GM12875 (cell line): ENCODE data around the gene GPR132.

Experiments
- H3K4me3 ChIP-seq: one replicate; pipeline ENCODE4 v1.5.1; 2011; ENCODE audit warnings: low read depth, low read length, control low read depth
- TF ChIP-seq, protein P1 (sequence below): IDR thresholded peaks from 2 replicates; pipeline ENCODE4 v1.5.1; 2011; ENCODE audit warnings: low read depth, mild to moderate bottlenecking, control low read depth, inconsistent platforms, low read length, moderate library complexity, borderline replicate concordance; ENCODE audit not compliant: insufficient read depth

GPR132 gene

DNA sequence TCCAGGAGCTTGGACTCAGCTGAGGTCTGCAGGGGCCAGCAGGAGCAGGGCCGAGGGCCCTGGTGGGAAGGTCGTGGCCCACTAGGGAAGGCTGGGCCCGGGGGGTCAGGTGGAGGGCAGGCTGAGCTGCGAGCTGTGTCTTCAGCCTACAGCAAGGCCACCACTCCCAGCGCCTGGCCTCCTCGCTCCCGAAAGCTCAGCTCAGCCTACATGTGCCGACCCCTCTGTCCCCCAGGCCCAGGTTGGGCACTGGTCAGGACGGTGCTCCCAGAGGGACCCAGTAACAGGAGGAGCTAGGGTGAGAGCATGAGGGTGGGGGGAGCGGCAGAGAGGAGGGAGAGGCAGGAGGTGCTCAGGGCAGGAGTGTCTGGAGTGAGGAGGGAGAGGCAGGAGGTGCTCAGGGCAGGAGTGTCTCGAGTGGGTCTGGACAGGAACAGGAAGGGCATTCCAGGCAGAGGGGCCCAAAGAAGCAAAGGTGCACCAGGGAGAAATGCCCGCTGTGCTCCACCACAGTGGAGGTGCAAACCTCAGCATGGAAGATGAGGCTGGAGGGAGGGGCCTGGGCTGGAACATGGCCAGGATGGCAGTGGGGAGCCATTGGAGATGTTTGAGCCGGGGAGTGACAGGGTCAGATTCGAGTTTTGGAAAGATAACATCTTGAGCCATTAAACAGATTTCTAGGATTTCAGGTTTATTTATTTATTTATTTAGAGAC is 29.1 kb upstream of the GPR132 start:
- H3K4me3 ChIP-seq, result peak overlapping the region; percentile 71
- TF ChIP-seq, protein P1, sequence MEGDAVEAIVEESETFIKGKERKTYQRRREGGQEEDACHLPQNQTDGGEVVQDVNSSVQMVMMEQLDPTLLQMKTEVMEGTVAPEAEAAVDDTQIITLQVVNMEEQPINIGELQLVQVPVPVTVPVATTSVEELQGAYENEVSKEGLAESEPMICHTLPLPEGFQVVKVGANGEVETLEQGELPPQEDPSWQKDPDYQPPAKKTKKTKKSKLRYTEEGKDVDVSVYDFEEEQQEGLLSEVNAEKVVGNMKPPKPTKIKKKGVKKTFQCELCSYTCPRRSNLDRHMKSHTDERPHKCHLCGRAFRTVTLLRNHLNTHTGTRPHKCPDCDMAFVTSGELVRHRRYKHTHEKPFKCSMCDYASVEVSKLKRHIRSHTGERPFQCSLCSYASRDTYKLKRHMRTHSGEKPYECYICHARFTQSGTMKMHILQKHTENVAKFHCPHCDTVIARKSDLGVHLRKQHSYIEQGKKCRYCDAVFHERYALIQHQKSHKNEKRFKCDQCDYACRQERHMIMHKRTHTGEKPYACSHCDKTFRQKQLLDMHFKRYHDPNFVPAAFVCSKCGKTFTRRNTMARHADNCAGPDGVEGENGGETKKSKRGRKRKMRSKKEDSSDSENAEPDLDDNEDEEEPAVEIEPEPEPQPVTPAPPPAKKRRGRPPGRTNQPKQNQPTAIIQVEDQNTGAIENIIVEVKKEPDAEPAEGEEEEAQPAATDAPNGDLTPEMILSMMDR, result no peak

GRCh38 chr14:105093431-105094192 is 28.4 kb upstream of the GPR132 start:
- H3K4me3 ChIP-seq, result peak overlapping the region; percentile 71
- TF ChIP-seq, protein P1, result peak; percentile 68

- H3K4me3 ChIP-seq, result peak overlapping the region; percentile 71
- TF ChIP-seq, protein P1, result no peak
Measured at GRCh38 chr14:105093038-105093430, 27.8 kb upstream of the GPR132 start.

GRCh38 chr14:105092171-105093037 is 27.2 kb upstream of the GPR132 start:
- TF ChIP-seq, protein P1, result no peak
- peak overlapping the region; percentile 71 for H3K4me3 ChIP-seq

DNA sequence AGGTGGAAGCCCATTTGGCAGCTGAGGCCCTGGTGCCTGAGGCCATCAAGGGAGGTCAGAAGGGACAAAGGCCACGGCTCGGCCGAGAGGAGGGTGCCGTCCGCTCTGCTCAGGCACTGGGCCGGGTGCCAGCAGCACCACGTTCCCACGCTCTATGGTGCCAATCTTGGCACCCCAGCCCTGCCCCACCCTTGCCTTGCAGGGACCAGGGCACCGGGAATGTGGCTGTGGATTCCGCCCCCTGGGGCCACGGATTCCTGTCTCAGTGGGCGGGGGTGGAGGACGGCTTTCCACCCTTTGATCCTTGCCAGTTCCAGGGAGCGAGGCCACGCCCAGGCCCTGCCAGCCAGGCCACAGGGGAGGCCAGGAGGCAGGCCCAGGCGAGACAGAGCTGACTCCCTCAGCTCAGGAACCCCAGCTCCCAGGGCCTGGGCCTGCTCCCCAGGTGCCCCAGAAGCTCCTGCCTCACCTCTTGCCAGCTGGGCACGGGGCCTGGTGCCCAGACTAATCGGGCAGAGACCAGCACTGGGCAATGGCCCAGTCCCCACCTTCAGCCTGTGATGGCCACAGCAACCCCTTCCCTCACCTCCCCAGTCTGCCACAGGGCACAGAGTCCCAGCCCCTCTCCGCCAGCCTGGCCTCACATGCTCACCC is 26.4 kb upstream of the GPR132 start:
- H3K4me3 ChIP-seq, result no peak overlapping the region
- TF ChIP-seq, protein P1, result no peak

- H3K4me3 ChIP-seq, result no peak overlapping the region
- TF ChIP-seq, protein P1, result no peak
Measured at GRCh38 chr14:105091054-105091516, 25.9 kb upstream of the GPR132 start.
